GM12891 (cell line): ENCODE measurements around the gene P3H3.

Experiments used
- POLR2A ChIP-seq: IDR thresholded peaks from 2 replicates; pipeline ENCODE4 v1.6.1; 2011; ENCODE audit warnings: low read depth, low read length, control low read depth
- POLR2AphosphoS5 ChIP-seq: IDR thresholded peaks from 2 replicates; pipeline ENCODE4 v1.6.1; 2011; ENCODE audit warnings: low read depth, low read length, control low read depth
- POU2F2 ChIP-seq: IDR thresholded peaks from 2 replicates; pipeline ENCODE4 v1.6.1; 2011; ENCODE audit warnings: low read depth, mild to moderate bottlenecking, control low read depth, low read length, moderate library complexity
- SPI1 ChIP-seq: IDR thresholded peaks from 2 replicates; pipeline ENCODE4 v1.6.1; 2011; ENCODE audit warnings: low read depth, low read length, control low read depth

- TF ChIP-seq POLR2AphosphoS5 (peak; percentile 98), POLR2A (peak; percentile 98), SPI1 (no peak), POU2F2 (peak; percentile 81)
Measured at GRCh38 chr12:6867413-6868210, 39.4 kb downstream of the P3H3 start, which contains the start of gene TPI1.
